GM12878 (cell line): ENCODE data around the gene ZNF547. TPM values are rescaled to one million over a fixed set of nuclear protein-coding genes. Genes with fewer than 3 reads are reported as not detected.
A peak's percentile ranks its signal among the peaks of the same experiment; 100 is the strongest.

Source experiments
- BMI1 ChIP-seq: fragments of 450-650 bp; IDR thresholded peaks from 2 replicates; pipeline ENCODE4 v1.6.1; 2016; ENCODE audit warnings: mild to moderate bottlenecking, moderate library complexity, borderline replicate concordance
- CREB1 ChIP-seq: IDR thresholded peaks from 2 replicates; pipeline ENCODE4 v1.6.1; 2012; ENCODE audit warnings: low read depth, mild to moderate bottlenecking, inconsistent platforms
- EGR1 ChIP-seq, 2 experiments: IDR thresholded peaks; 1 replicate in 1 of 2; 2 replicates in 1 of 2; pipeline ENCODE4 v1.6.1; 2011 to 2012; ENCODE audit warnings: low read depth in 2 of 2, low read length in 2 of 2, borderline replicate concordance in 1 of 2, mild to moderate bottlenecking in 1 of 2, moderate library complexity in 1 of 2
- ETV6 ChIP-seq, 2 experiments: fragments of 450-650 bp in 1 of 2; IDR thresholded peaks in 1 of 2; conservative IDR thresholded peaks in 1 of 2; 2 replicates each; pipeline ENCODE4 v1.6.1; 2014; ENCODE audit warnings: antibody characterized with exemption in 1 of 2, borderline replicate concordance in 1 of 2, low read depth in 1 of 2, mild to moderate bottlenecking in 1 of 2, moderate library complexity in 1 of 2
- HDAC2 ChIP-seq: fragments of 200-600 bp; sonication (generic); IDR thresholded peaks from 2 replicates; pipeline ENCODE4 v1.6.1; 2017
- IKZF2 ChIP-seq, 2 experiments: fragments of 450-650 bp; IDR thresholded peaks; 2 replicates each; pipeline ENCODE4 v1.6.1; 2017; ENCODE audit warnings: mild to moderate bottlenecking in 2 of 2, moderate library complexity in 2 of 2
- LARP7 ChIP-seq: fragments of 450-650 bp; IDR thresholded peaks from 2 replicates; pipeline ENCODE4 v1.6.1; 2017; ENCODE audit warnings: mild to moderate bottlenecking
- POLR2AphosphoS2 ChIP-seq: IDR thresholded peaks from 2 replicates; pipeline ENCODE4 v1.6.1; 2011; ENCODE audit warnings: low read depth, mild to moderate bottlenecking, low read length, improper control_type of control experiment, moderate library complexity
- POLR2AphosphoS5 ChIP-seq: IDR thresholded peaks from 2 replicates; pipeline ENCODE4 v1.6.1; 2011; ENCODE audit warnings: mild to moderate bottlenecking, low read length, inconsistent platforms
- RBBP5 ChIP-seq: fragments of 200-600 bp; sonication (generic); conservative IDR thresholded peaks from 2 replicates; pipeline ENCODE4 v1.6.1; 2016
- SIN3A ChIP-seq: IDR thresholded peaks from 2 replicates; pipeline ENCODE4 v1.6.1; 2012; ENCODE audit warnings: low read depth, low read length, improper control_type of control experiment
- SMAD5 ChIP-seq: IDR thresholded peaks from 2 replicates; pipeline ENCODE4 v1.6.1; 2016; ENCODE audit warnings: antibody characterized with exemption, low read depth
- SPI1 ChIP-seq: IDR thresholded peaks from 2 replicates; pipeline ENCODE4 v1.6.1; 2011; ENCODE audit warnings: low read depth, mild to moderate bottlenecking, low read length, moderate library complexity, borderline replicate concordance; ENCODE audit not compliant: insufficient read depth
- SRF ChIP-seq, 2 experiments: IDR thresholded peaks; 2 replicates each; pipeline ENCODE4 v1.6.1; 2011; ENCODE audit warnings: low read depth in 2 of 2, low read length in 2 of 2, mild to moderate bottlenecking in 1 of 2, moderate library complexity in 1 of 2
- SUZ12 ChIP-seq: fragments of 200-600 bp; sonication (generic); IDR thresholded peaks from one replicate; pipeline ENCODE4 v1.6.1; 2018; ENCODE audit warnings: antibody characterized with exemption, mild to moderate bottlenecking; ENCODE audit not compliant: unreplicated experiment
- TCF7 ChIP-seq: IDR thresholded peaks from 2 replicates; pipeline ENCODE4 v1.6.1; 2014; ENCODE audit warnings: antibody characterized with exemption, borderline replicate concordance
- ZNF622 ChIP-seq: fragments of 450-650 bp; IDR thresholded peaks from 2 replicates; pipeline ENCODE4 v1.6.1; 2017; ENCODE audit warnings: mild to moderate bottlenecking, inconsistent platforms
- polyA plus RNA-seq, 11 experiments: library from polyadenylated mRNA; depleted of rRNA in 4 of 11; unstranded in 6 of 11; stranded (reverse) in 5 of 11; fragments of >200 nt; fragmentation: Nextera tagmentation in 4 of 11; fragmentation: Illumina TruSeq in 1 of 11; extraction: Ambion mirVana in 4 of 11; extraction: Trizol in 1 of 11; gene quantifications; 1 replicate in 1 of 11; 2 replicates in 10 of 11; pipeline versions ENCODE4 v1.2.1 to v1.2.3, GENCODE V29; 2011 to 2016; ENCODE audit warnings: inconsistent platforms in 2 of 11, missing spikeins in 2 of 11, low read depth in 1 of 11
- total RNA-seq, 4 experiments: library from RNA; depleted of rRNA in 3 of 4; stranded (reverse); fragments of >200 nt in 3 of 4; fragmentation: Illumina TruSeq in 1 of 4; extraction: Trizol in 1 of 4; gene quantifications; 2 replicates each; pipeline versions ENCODE4 v1.2.1 to v1.2.3, GENCODE V29; 2013 to 2021
- TF ChIP-seq, protein P1 (sequence below): fragments of 450-650 bp; IDR thresholded peaks from 2 replicates; pipeline ENCODE4 v1.6.1; 2017; ENCODE audit warnings: antibody characterized with exemption, mild to moderate bottlenecking, moderate library complexity
- TF ChIP-seq, protein P2 (sequence below): fragments of 450-650 bp; IDR thresholded peaks from 2 replicates; pipeline ENCODE4 v1.6.1; 2017; ENCODE audit warnings: mild to moderate bottlenecking
- TF ChIP-seq, protein P3 (sequence below): fragments of 450-650 bp; IDR thresholded peaks from 2 replicates; pipeline ENCODE4 v1.6.1; 2018; ENCODE audit warnings: mild to moderate bottlenecking, low read depth, moderate library complexity; ENCODE audit not compliant: partially characterized antibody
- TF ChIP-seq, protein P4 (sequence below): IDR thresholded peaks from 2 replicates; pipeline ENCODE4 v1.6.1; 2011; ENCODE audit warnings: mild to moderate bottlenecking, low read depth, low read length, moderate library complexity; ENCODE audit not compliant: insufficient replicate concordance

Gene ZNF547
- total and polyA plus RNA-seq, 10 of the 15 experiments (the other 5 are each of a cell fraction or from before 2014, with no cell fraction given) = 2.3 to 6.0 (median 3.3) TPM

DNA sequence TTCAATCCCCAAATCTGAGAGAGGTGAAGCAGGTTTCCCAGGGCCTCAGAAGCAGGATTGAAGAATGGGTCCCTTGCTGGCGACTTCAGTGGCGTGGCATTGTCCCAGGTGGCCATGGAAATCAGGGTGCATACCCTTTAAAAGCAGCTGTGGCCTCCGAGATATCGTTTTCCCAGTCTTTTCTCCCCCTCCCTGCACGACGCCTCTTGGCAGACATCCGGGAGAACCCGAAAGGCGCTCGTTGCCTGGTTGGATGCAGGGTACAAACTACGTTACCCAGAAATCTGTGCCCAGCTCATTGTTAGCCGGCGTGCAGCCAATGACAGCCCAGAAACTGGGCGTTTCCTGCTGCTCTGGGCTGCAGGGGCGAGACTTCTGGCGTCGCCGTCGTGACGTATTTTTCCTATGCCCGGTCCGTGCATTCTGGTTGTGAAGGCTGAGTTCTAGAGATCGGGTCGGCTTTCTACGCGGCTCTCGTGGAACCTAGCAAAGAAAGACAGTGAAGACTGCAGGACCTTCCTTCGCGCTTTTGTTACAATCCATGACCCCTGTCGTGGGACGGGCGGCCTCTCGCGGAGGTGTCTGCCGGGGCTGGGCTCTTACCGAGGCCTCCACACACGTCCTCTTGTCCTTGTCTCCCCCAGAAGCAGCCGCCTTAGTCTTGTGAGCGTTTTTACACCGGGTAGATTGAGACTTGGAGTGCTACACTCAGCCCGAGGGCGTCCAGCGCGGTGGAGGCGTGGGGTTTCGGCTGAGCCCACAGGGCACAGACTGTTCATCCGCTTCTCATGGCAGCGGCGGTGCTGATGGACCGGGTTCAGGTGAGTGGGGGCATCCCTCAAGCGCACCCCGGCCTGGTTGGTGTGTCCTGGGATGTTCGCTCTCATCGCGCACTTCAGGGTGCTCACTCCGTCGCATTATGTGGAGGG is 12.2 kb upstream of the ZNF547 start, which contains the start of gene ZNF304 (continued):
- TF ChIP-seq, protein P1, sequence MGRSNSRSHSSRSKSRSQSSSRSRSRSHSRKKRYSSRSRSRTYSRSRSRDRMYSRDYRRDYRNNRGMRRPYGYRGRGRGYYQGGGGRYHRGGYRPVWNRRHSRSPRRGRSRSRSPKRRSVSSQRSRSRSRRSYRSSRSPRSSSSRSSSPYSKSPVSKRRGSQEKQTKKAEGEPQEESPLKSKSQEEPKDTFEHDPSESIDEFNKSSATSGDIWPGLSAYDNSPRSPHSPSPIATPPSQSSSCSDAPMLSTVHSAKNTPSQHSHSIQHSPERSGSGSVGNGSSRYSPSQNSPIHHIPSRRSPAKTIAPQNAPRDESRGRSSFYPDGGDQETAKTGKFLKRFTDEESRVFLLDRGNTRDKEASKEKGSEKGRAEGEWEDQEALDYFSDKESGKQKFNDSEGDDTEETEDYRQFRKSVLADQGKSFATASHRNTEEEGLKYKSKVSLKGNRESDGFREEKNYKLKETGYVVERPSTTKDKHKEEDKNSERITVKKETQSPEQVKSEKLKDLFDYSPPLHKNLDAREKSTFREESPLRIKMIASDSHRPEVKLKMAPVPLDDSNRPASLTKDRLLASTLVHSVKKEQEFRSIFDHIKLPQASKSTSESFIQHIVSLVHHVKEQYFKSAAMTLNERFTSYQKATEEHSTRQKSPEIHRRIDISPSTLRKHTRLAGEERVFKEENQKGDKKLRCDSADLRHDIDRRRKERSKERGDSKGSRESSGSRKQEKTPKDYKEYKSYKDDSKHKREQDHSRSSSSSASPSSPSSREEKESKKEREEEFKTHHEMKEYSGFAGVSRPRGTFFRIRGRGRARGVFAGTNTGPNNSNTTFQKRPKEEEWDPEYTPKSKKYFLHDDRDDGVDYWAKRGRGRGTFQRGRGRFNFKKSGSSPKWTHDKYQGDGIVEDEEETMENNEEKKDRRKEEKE = no peak
- TF ChIP-seq EGR1 (IDR thresholded peaks at IDR 0.05; ENCODE audit: borderline replicate concordance in 1 of 2, low read depth in 2 of 2, low read length in 2 of 2) = no peak; a peak in 1 of 3 replicates
- peak in 1 of 2 experiments; percentile 50; a peak in 2 of 4 replicates for TF ChIP-seq IKZF2 (IDR thresholded peaks at IDR 0.05)
- no peak for TF ChIP-seq BMI1
- TF ChIP-seq, protein P2, sequence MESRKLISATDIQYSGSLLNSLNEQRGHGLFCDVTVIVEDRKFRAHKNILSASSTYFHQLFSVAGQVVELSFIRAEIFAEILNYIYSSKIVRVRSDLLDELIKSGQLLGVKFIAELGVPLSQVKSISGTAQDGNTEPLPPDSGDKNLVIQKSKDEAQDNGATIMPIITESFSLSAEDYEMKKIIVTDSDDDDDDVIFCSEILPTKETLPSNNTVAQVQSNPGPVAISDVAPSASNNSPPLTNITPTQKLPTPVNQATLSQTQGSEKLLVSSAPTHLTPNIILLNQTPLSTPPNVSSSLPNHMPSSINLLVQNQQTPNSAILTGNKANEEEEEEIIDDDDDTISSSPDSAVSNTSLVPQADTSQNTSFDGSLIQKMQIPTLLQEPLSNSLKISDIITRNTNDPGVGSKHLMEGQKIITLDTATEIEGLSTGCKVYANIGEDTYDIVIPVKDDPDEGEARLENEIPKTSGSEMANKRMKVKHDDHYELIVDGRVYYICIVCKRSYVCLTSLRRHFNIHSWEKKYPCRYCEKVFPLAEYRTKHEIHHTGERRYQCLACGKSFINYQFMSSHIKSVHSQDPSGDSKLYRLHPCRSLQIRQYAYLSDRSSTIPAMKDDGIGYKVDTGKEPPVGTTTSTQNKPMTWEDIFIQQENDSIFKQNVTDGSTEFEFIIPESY = no peak
- TF ChIP-seq POLR2AphosphoS5 = peak; percentile 63
- peak; percentile 76 for TF ChIP-seq SIN3A
- no peak for TF ChIP-seq ETV6 (conservative IDR thresholded peaks at IDR 0.05 in 1 of 2, IDR thresholded peaks at IDR 0.05 in 1 of 2; ENCODE audit: borderline replicate concordance in 1 of 2, low read depth in 1 of 2)
- TF ChIP-seq RBBP5 = no peak
- TF ChIP-seq HDAC2 = no peak
- TF ChIP-seq SRF (IDR thresholded peaks at IDR 0.05; ENCODE audit: low read depth in 2 of 2, low read length in 2 of 2) = peak in 1 of 2 experiments; percentile 73; a peak in 1 of 4 replicates
- TF ChIP-seq, protein P3, sequence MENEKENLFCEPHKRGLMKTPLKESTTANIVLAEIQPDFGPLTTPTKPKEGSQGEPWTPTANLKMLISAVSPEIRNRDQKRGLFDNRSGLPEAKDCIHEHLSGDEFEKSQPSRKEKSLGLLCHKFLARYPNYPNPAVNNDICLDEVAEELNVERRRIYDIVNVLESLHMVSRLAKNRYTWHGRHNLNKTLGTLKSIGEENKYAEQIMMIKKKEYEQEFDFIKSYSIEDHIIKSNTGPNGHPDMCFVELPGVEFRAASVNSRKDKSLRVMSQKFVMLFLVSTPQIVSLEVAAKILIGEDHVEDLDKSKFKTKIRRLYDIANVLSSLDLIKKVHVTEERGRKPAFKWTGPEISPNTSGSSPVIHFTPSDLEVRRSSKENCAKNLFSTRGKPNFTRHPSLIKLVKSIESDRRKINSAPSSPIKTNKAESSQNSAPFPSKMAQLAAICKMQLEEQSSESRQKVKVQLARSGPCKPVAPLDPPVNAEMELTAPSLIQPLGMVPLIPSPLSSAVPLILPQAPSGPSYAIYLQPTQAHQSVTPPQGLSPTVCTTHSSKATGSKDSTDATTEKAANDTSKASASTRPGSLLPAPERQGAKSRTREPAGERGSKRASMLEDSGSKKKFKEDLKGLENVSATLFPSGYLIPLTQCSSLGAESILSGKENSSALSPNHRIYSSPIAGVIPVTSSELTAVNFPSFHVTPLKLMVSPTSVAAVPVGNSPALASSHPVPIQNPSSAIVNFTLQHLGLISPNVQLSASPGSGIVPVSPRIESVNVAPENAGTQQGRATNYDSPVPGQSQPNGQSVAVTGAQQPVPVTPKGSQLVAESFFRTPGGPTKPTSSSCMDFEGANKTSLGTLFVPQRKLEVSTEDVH = no peak
- TF ChIP-seq SPI1 = no peak
- no peak for TF ChIP-seq TCF7
- peak; percentile 25; the same call in 1 of the 2 replicates for TF ChIP-seq SMAD5
- TF ChIP-seq, protein P4, sequence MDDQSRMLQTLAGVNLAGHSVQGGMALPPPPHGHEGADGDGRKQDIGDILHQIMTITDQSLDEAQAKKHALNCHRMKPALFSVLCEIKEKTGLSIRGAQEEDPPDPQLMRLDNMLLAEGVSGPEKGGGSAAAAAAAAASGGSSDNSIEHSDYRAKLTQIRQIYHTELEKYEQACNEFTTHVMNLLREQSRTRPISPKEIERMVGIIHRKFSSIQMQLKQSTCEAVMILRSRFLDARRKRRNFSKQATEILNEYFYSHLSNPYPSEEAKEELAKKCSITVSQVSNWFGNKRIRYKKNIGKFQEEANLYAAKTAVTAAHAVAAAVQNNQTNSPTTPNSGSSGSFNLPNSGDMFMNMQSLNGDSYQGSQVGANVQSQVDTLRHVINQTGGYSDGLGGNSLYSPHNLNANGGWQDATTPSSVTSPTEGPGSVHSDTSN = no peak
- no peak for TF ChIP-seq SUZ12
- no peak for TF ChIP-seq LARP7
- peak; percentile 98 for TF ChIP-seq CREB1
- no peak for TF ChIP-seq POLR2AphosphoS2
- TF ChIP-seq ZNF622 = no peak
